H1 (cell line): Measurements from ENCODE around the gene KRTAP2-4.

ENCODE experiments used
- POLR2AphosphoS5 ChIP-seq: IDR thresholded peaks from 2 replicates; pipeline ENCODE4 v1.6.1; 2011; ENCODE audit warnings: low read depth, low read length
- SP2 ChIP-seq: IDR thresholded peaks from 2 replicates; pipeline ENCODE4 v1.6.1; 2012; ENCODE audit warnings: mild to moderate bottlenecking, low read length, inconsistent platforms

GRCh38 chr17:41064301-41064700 lies 1.4 kb downstream of the KRTAP2-4 start:
- TF ChIP-seq POLR2AphosphoS5 = no peak
- TF ChIP-seq SP2 = no peak
